Stimulated activated memory B cell treated with anti-CD40 and anti-IgM and Interleukin-4, amounts not matched to agents 10 μg/mL and 1 μg/mL and 100 μg/mL, for 72 hours (primary cell): ENCODE data around the gene CDT1.
A peak's percentile ranks its signal among the peaks of the same experiment; 100 is the strongest.
"Not testable (repeated sequence)": the region's sequence is repeated elsewhere in the genome, so short reads cannot be mapped to it uniquely, and the experiment has no call there.

ENCODE experiments used
- ATAC-seq: fragments of 150-1000 bp; cut with Tn5 transposase; 2 replicates; pipeline ENCODE4 v1.10.0; 2021
- H3K27ac Mint-ChIP-seq: one replicate; pipeline ENCODE4 v1.8.0; 2022; ENCODE audit warnings: mild to moderate bottlenecking, mixed read lengths
- H3K27me3 Mint-ChIP-seq: one replicate; pipeline ENCODE4 v1.8.0; 2022; ENCODE audit warnings: mixed read lengths
- H3K36me3 Mint-ChIP-seq: one replicate; pipeline ENCODE4 v1.8.0; 2022; ENCODE audit warnings: mixed read lengths
- H3K4me1 Mint-ChIP-seq: one replicate; pipeline ENCODE4 v1.8.0; 2022; ENCODE audit warnings: mixed read lengths
- H3K4me3 Mint-ChIP-seq: one replicate; pipeline ENCODE4 v1.8.0; 2022; ENCODE audit warnings: mild to moderate bottlenecking, moderate library complexity, mixed read lengths
- H3K9me3 Mint-ChIP-seq: one replicate; pipeline ENCODE4 v1.8.0; 2022; ENCODE audit warnings: mixed read lengths

CDT1 gene

GRCh38 chr16:88787579-88788314 lies 15.8 kb upstream of the CDT1 start:
- peaks cover 46% of the 10 kb centered on the region for H3K4me1 Mint-ChIP-seq
- ATAC-seq = no peak
- H3K36me3 Mint-ChIP-seq = no peaks in the 10 kb centered on the region
- H3K27me3 Mint-ChIP-seq = no peaks in the 10 kb centered on the region
- H3K4me3 Mint-ChIP-seq = no peak overlapping the region
- no peaks in the 10 kb centered on the region for H3K9me3 Mint-ChIP-seq
- no peak overlapping the region for H3K27ac Mint-ChIP-seq

- H3K27ac Mint-ChIP-seq, H3K27me3 Mint-ChIP-seq, H3K4me3 Mint-ChIP-seq, H3K36me3 Mint-ChIP-seq, ATAC-seq, H3K9me3 Mint-ChIP-seq: not testable (repeated sequence)
- H3K4me1 Mint-ChIP-seq = peaks cover 45% of the 10 kb centered on the region
These were observed 14.8 kb upstream of the CDT1 start for GRCh38 chr16:88788749-88789148.

GRCh38 chr16:88789594-88789993 lies 14.0 kb upstream of the CDT1 start:
- H3K9me3 Mint-ChIP-seq = no peaks in the 10 kb centered on the region
- H3K4me3 Mint-ChIP-seq = no peak overlapping the region
- peak overlapping the region; percentile 73 for H3K27ac Mint-ChIP-seq
- no peak for ATAC-seq
- H3K36me3 Mint-ChIP-seq = no peaks in the 10 kb centered on the region
- peaks cover 44% of the 10 kb centered on the region for H3K4me1 Mint-ChIP-seq
- no peaks in the 10 kb centered on the region for H3K27me3 Mint-ChIP-seq

- no peaks in the 10 kb centered on the region for H3K9me3 Mint-ChIP-seq
- H3K4me1 Mint-ChIP-seq = peaks cover 52% of the 10 kb centered on the region
- no peaks in the 10 kb centered on the region for H3K36me3 Mint-ChIP-seq
- H3K27me3 Mint-ChIP-seq = no peaks in the 10 kb centered on the region
- H3K4me3 Mint-ChIP-seq = peak overlapping the region; percentile 31
- H3K27ac Mint-ChIP-seq = peak overlapping the region; percentile 73
- peak; percentile 70 for ATAC-seq
These were observed 13.0 kb upstream of the CDT1 start for GRCh38 chr16:88790312-88791211.

GRCh38 chr16:88792078-88792550 lies 11.5 kb upstream of the CDT1 start:
- no peak overlapping the region for H3K4me3 Mint-ChIP-seq
- peaks cover 52% of the 10 kb centered on the region for H3K4me1 Mint-ChIP-seq
- ATAC-seq = peak; percentile 6

GRCh38 chr16:88792668-88793250 lies 10.8 kb upstream of the CDT1 start:
- no peaks in the 10 kb centered on the region for H3K36me3 Mint-ChIP-seq
- no peak for ATAC-seq
- H3K27me3 Mint-ChIP-seq = no peaks in the 10 kb centered on the region
- peaks cover 52% of the 10 kb centered on the region for H3K4me1 Mint-ChIP-seq
- no peaks in the 10 kb centered on the region for H3K9me3 Mint-ChIP-seq
- peak overlapping the region; percentile 29 for H3K4me3 Mint-ChIP-seq
- H3K27ac Mint-ChIP-seq = no peak overlapping the region

More at GRCh38 chr16:88792078-88792550, 11.5 kb upstream of the CDT1 start:
- Mint-ChIP-seq H3K36me3 (no peaks in the 10 kb centered on the region), H3K27me3 (no peaks in the 10 kb centered on the region), H3K27ac (no peak overlapping the region), H3K9me3 (no peaks in the 10 kb centered on the region)

GRCh38 chr16:88793251-88793954 lies 10.2 kb upstream of the CDT1 start:
- Mint-ChIP-seq H3K27me3 (no peaks in the 10 kb centered on the region), H3K27ac (no peak overlapping the region), H3K4me3 (no peak overlapping the region), H3K4me1 (peaks cover 52% of the 10 kb centered on the region), H3K36me3 (no peaks in the 10 kb centered on the region), H3K9me3 (no peaks in the 10 kb centered on the region)
- no peak for ATAC-seq

- Mint-ChIP-seq H3K4me1 (peaks cover 41% of the 10 kb centered on the region), H3K27me3 (no peaks in the 10 kb centered on the region), H3K4me3 (no peak overlapping the region), H3K9me3 (no peaks in the 10 kb centered on the region), H3K27ac (no peak overlapping the region), H3K36me3 (no peaks in the 10 kb centered on the region)
- no peak for ATAC-seq
These were observed 7.3 kb upstream of the CDT1 start for GRCh38 chr16:88796278-88796677.

GRCh38 chr16:88798073-88798472 lies 5.5 kb upstream of the CDT1 start:
- no peaks in the 10 kb centered on the region for H3K27me3 Mint-ChIP-seq
- H3K4me1 Mint-ChIP-seq = peaks cover 34% of the 10 kb centered on the region
- H3K36me3 Mint-ChIP-seq = no peaks in the 10 kb centered on the region
- no peak overlapping the region for H3K27ac Mint-ChIP-seq
- no peak overlapping the region for H3K4me3 Mint-ChIP-seq
- ATAC-seq = no peak
- H3K9me3 Mint-ChIP-seq = no peaks in the 10 kb centered on the region

- Mint-ChIP-seq H3K36me3 (no peaks in the 10 kb centered on the region), H3K27ac (no peak overlapping the region), H3K27me3 (no peaks in the 10 kb centered on the region)
These were observed 4.7 kb upstream of the CDT1 start for GRCh38 chr16:88798772-88799455.

GRCh38 chr16:88799569-88800276 lies 3.9 kb upstream of the CDT1 start:
- peaks cover 24% of the 10 kb centered on the region for H3K4me1 Mint-ChIP-seq
- H3K36me3 Mint-ChIP-seq = no peaks in the 10 kb centered on the region
- H3K27ac Mint-ChIP-seq = no peak overlapping the region
- H3K4me3 Mint-ChIP-seq = no peak overlapping the region
- no peaks in the 10 kb centered on the region for H3K9me3 Mint-ChIP-seq
- no peak for ATAC-seq
- H3K27me3 Mint-ChIP-seq = no peaks in the 10 kb centered on the region

More at GRCh38 chr16:88798772-88799455, 4.7 kb upstream of the CDT1 start:
- peaks cover 27% of the 10 kb centered on the region for H3K4me1 Mint-ChIP-seq
- no peak overlapping the region for H3K4me3 Mint-ChIP-seq
- no peaks in the 10 kb centered on the region for H3K9me3 Mint-ChIP-seq
- ATAC-seq = no peak

GRCh38 chr16:88800277-88800592 lies 3.4 kb upstream of the CDT1 start:
- no peak for ATAC-seq
- no peak overlapping the region for H3K4me3 Mint-ChIP-seq

GRCh38 chr16:88804173-88804551 lies 573 bp downstream of the CDT1 start:
- Mint-ChIP-seq H3K27me3 (no peaks in the 10 kb centered on the region), H3K27ac (peak overlapping the region; percentile 83), H3K9me3 (no peaks in the 10 kb centered on the region), H3K4me1 (peaks cover 28% of the 10 kb centered on the region), H3K36me3 (peaks cover 4% of the 10 kb centered on the region), H3K4me3 (peak overlapping the region; percentile 73)
- ATAC-seq = peak; percentile 3

More at GRCh38 chr16:88800277-88800592, 3.4 kb upstream of the CDT1 start:
- peaks cover 19% of the 10 kb centered on the region for H3K4me1 Mint-ChIP-seq
- H3K27ac Mint-ChIP-seq = no peak overlapping the region
- H3K36me3 Mint-ChIP-seq = no peaks in the 10 kb centered on the region
- H3K9me3 Mint-ChIP-seq = no peaks in the 10 kb centered on the region
- H3K27me3 Mint-ChIP-seq = no peaks in the 10 kb centered on the region
